Heart left ventricle (tissue), 16 donors: ENCODE results near the gene MROH7. TPM values are rescaled to one million over a fixed set of nuclear protein-coding genes. Genes with fewer than 3 reads are reported as not detected.

ENCODE experiments used
- ATAC-seq, 4 donors: fragments of 200-7000 bp; cut with Tn5 transposase; one replicate each; pipeline ENCODE4 v1.9.1; 2020 to 2022; ENCODE audit warnings: moderate library complexity in 4 of 4, mild to moderate bottlenecking in 3 of 4, moderate number of reproducible peaks in 1 of 4
- DNase-seq, 5 donors: peaks; one replicate each; pipeline ENCODE4 v3.0.0-alpha.2; 2020
- H3K27ac ChIP-seq, 12 donors: fragments of 200-600 bp; sonication (generic) in 4 of 12; one replicate each; pipeline versions ENCODE4 v1.5.0 to v1.8.0; 2016 to 2022; ENCODE audit warnings: mild to moderate bottlenecking in 2 of 12
- H3K27me3 ChIP-seq, 9 donors: fragments of 200-600 bp; sonication (generic) in 2 of 9; one replicate each; pipeline versions ENCODE4 v1.5.1 to v1.8.0; 2016 to 2022; ENCODE audit warnings: mild to moderate bottlenecking in 3 of 9
- H3K36me3 ChIP-seq, 9 donors: fragments of 200-600 bp; sonication (generic) in 2 of 9; one replicate each; pipeline versions ENCODE4 v1.5.0 to v1.8.0; 2018 to 2022; ENCODE audit warnings: mild to moderate bottlenecking in 2 of 9
- H3K4me1 ChIP-seq, 12 donors: fragments of 200-600 bp; sonication (generic) in 4 of 12; one replicate each; pipeline versions ENCODE4 v1.5.0 to v1.8.0; 2016 to 2022; ENCODE audit warnings: mild to moderate bottlenecking in 3 of 12
- H3K4me3 ChIP-seq, 12 donors: fragments of 200-600 bp; sonication (generic) in 4 of 12; one replicate each; pipeline versions ENCODE4 v1.5.0 to v1.8.0; 2017 to 2022; ENCODE audit warnings: mild to moderate bottlenecking in 9 of 12, moderate library complexity in 4 of 12
- H3K9me3 ChIP-seq, 12 donors: fragments of 200-600 bp; sonication (generic) in 4 of 12; one replicate each; pipeline versions ENCODE4 v1.5.0 to v1.8.0; 2016 to 2022; ENCODE audit warnings: mild to moderate bottlenecking in 1 of 12
- CTCF ChIP-seq, 12 donors: fragments of 200-600 bp; sonication (generic) in 4 of 12; IDR thresholded peaks; one replicate each; pipeline versions ENCODE4 v1.5.0 to v1.8.0; 2018 to 2022; ENCODE audit warnings: antibody characterized with exemption in 12 of 12, mild to moderate bottlenecking in 5 of 12
- POLR2A ChIP-seq, 2 donors: fragments of 450-650 bp; IDR thresholded peaks; one replicate each; pipeline ENCODE4 v1.6.1; 2017; ENCODE audit warnings: antibody characterized with exemption in 2 of 2, mild to moderate bottlenecking in 2 of 2, moderate library complexity in 2 of 2
- WGBS, 4 donors: extraction: QIAGEN DNeasy Blood & Tissue Kit in 2 of 4; methylation state at CpG; one replicate each; pipeline versions ENCODE4 v1.1.5 to v1.1.7; 2013 to 2018; 5-methylcytosine and 5-hydroxymethylcytosine counted together
- intact Hi-C, 10 donors: fragments of 100-400 bp; cut with DNase I; formaldehyde crosslinking; loops; one replicate each; pipeline versions ENCODE4 v1.11.1 to v1.14.2; 2022
- polyA plus RNA-seq, 2 donors: library from polyadenylated mRNA; stranded (reverse); fragments of 200-250 nt; gene quantifications; one replicate each; pipeline ENCODE4 v1.2.3, GENCODE V29; 2013
- total RNA-seq, 9 donors: library from RNA; depleted of rRNA in 2 of 9; stranded (reverse); fragments of >200 nt in 2 of 9; fragmentation: NEBNext Ultra II Directional in 3 of 9; extraction: Animal tissue kit (Norgen Biotek cat#: 25700) in 3 of 9; gene quantifications; one replicate each; pipeline versions ENCODE4 v1.1.0 to v1.2.4, GENCODE V29; 2016 to 2023
- donor health status: ischemic (EF 13 %, LVEDD 7.1; RV severe dilation, severe dysfunction).
- donor health status: healthy with polysubstance abuse.
- donor health status: DM: no; HTN: yes; CAD: no.
- donor health status: DM: no; HTN: no; CAD: no.
- donor health status: ischemic (EF 25% LVEDD 6.9; RV normal size, moderate dysfunction).
- donor health status: ischemic (EF 25% LVEDD 5.7; RV mildly dilated, moderate dysfunction).
- donor health status: healthy.
- donor health status: DM: yes; HTN: yes; CAD: no.
- donor health status: ischemic (EF 35%, LVEDD 5.7; RV mildly dilated, moderate dysfunction).
- donor health status: nonischemic (EF 11% LVEDD 7.7; RV severe dilation, severe dysfunction).
- donor health status: DM: yes; HTN: yes; CAD: no.
- donor health status: PGD.
- donor health status: ischemic (EF 29% LVEDD 5.4; RV normal size, mild dysfunction).
- donor health status: nonischemic (EF 23%, LVEDD 6.1; RV moderate dilation, normal function).

Gene MROH7
- total and polyA plus RNA-seq, 11 donors: 2.3 to 18.6 (median 9.2) TPM

GRCh38 chr1:54754486-54755285, 113.1 kb downstream of the MROH7 start:
- H3K4me1 ChIP-seq: no peaks in the 10 kb centered on the region
- H3K9me3 ChIP-seq: no peaks in the 10 kb centered on the region
- H3K27ac ChIP-seq: no peak overlapping the region
- H3K36me3 ChIP-seq: peaks cover 0 to 30% (median 21%) of the 10 kb centered on the region in 9 donors
- ATAC-seq: peak in 1 of 4 donors; percentile 42
- H3K27me3 ChIP-seq: no peaks in the 10 kb centered on the region
- TF ChIP-seq POLR2A (IDR thresholded peaks at IDR 0.05) (no peak), CTCF (IDR thresholded peaks at IDR 0.05) (no peak)
- intact Hi-C loops: no loop called here
- no peak overlapping the region for H3K4me3 ChIP-seq
- WGBS, 4 donors: 92 to 94% (median 94%) methylated on average over 13 to 25 of the region's 25 CpGs
- DNase-seq: no peak

GRCh38 chr1:54757833-54758232, 116.2 kb downstream of the MROH7 start:
- Histone ChIP-seq H3K27me3 (no peaks in the 10 kb centered on the region), H3K4me3 (no peak overlapping the region), H3K9me3 (no peaks in the 10 kb centered on the region), H3K4me1 (peaks cover 0 to 4% (median 0%) of the 10 kb centered on the region in 12 donors), H3K36me3 (peaks cover 0 to 30% (median 21%) of the 10 kb centered on the region in 9 donors), H3K27ac (no peak overlapping the region)
- intact Hi-C loops: no loop called here
- DNase-seq (no peak), ATAC-seq (no peak)
- TF ChIP-seq CTCF (IDR thresholded peaks at IDR 0.05) (no peak), POLR2A (IDR thresholded peaks at IDR 0.05) (no peak)
- WGBS, 4 donors: 92 to 99% (median 96%) methylated on average over 9 of the region's 9 CpGs

GRCh38 chr1:54758678-54759348, 117.2 kb downstream of the MROH7 start:
- H3K27me3 ChIP-seq: no peaks in the 10 kb centered on the region
- H3K36me3 ChIP-seq: peaks cover 0 to 30% (median 21%) of the 10 kb centered on the region in 9 donors
- DNase-seq (no peak), ATAC-seq (no peak)
- H3K4me1 ChIP-seq: peaks cover 0 to 14% (median 7%) of the 10 kb centered on the region in 12 donors
- intact Hi-C loops: no loop called here
- H3K4me3 ChIP-seq: no peak overlapping the region
- no peaks in the 10 kb centered on the region for H3K9me3 ChIP-seq
- 86 to 90% (median 89%) methylated on average over 9 to 20 of the region's 20 CpGs for WGBS, 4 donors
- H3K27ac ChIP-seq: no peak overlapping the region
- TF ChIP-seq POLR2A (IDR thresholded peaks at IDR 0.05): no peak
- no peak for TF ChIP-seq CTCF (IDR thresholded peaks at IDR 0.05)

Other genes starting within 250 kb of the MROH7 start
- 10 to 100 TPM; 20.8 to 61.8 (median 48.3) TPM for gene SSBP3, start 235.4 kb upstream of the MROH7 start, total RNA-seq
- gene SSBP3, start 235.4 kb upstream of the MROH7 start, polyA plus RNA-seq: 10 to 100 TPM; 21.4 to 30.7 TPM
- gene ACOT11, start 93.6 kb upstream of the MROH7 start, total RNA-seq: 10 to 100 TPM; 33.2 to 69.3 (median 55.9) TPM
- gene ACOT11, start 93.6 kb upstream of the MROH7 start, polyA plus RNA-seq: 10 to 100 TPM; 40.8 to 60.8 TPM
- gene FAM151A, start 18.3 kb upstream of the MROH7 start, total RNA-seq: 1 to 10 TPM in 3 of 9 donors, under 1 TPM in 6; 0.19 to 1.9 (median 0.53) TPM
- gene FAM151A, start 18.3 kb upstream of the MROH7 start, polyA plus RNA-seq: 1 to 10 TPM in 1 of 2 donors, under 1 TPM in 1; 0.35 to 1.9 TPM
- 10 to 100 TPM in 8 of 9 donors, 1 to 10 TPM in 1; 9.5 to 24.0 (median 15.2) TPM for gene TTC4, start 74.1 kb downstream of the MROH7 start, total RNA-seq
- 10 to 100 TPM in 1 of 2 donors, 1 to 10 TPM in 1; 9.9 to 24.1 TPM for gene TTC4, start 74.1 kb downstream of the MROH7 start, polyA plus RNA-seq
- gene PARS2, start 122.7 kb downstream of the MROH7 start, total RNA-seq: 1 to 10 TPM; 4.5 to 7.7 (median 5.3) TPM
- gene PARS2, start 122.7 kb downstream of the MROH7 start, polyA plus RNA-seq: 1 to 10 TPM; 1.7 to 4.5 TPM
- gene TTC22, start 159.5 kb downstream of the MROH7 start, total RNA-seq: 1 to 10 TPM in 1 of 9 donors, under 1 TPM in 6, not detected in 2; 0.12 to 2.5 (median 0.29) TPM
- gene TTC22, start 159.5 kb downstream of the MROH7 start, polyA plus RNA-seq: under 1 TPM; 0.06 to 0.19 TPM
- gene DHCR24, start 245.4 kb downstream of the MROH7 start, total RNA-seq: 10 to 100 TPM; 13.8 to 91.4 (median 25.4) TPM
- gene DHCR24, start 245.4 kb downstream of the MROH7 start, polyA plus RNA-seq: 100 to 1,000 TPM in 1 of 2 donors, 1 to 10 TPM in 1; 5.3 to 109 TPM